ENCODE data around the gene MPC1L. TPM values are rescaled to one million over a fixed set of nuclear protein-coding genes. Genes with fewer than 3 reads are reported as not detected.

Gene MPC1L
- total RNA-seq, 1 experiment from 2014 or later = not detected

GRCh38 chrX:40576291-40576690 is 46.9 kb upstream of the MPC1L start:
- no peak for DNase-seq (ENCODE audit: low read depth, low spot score)
- H3K4me1 ChIP-seq (ENCODE audit: control insufficient read depth, insufficient read depth, low read length) = no peaks in the 10 kb centered on the region
- POLR2A ChIA-PET = no interaction called here
- H3K27ac ChIP-seq (ENCODE audit: low read length) = no peak overlapping the region
- no peak for ATAC-seq
- intact Hi-C loops (cut with micrococcal nuclease; ENCODE audit: unreplicated experiment) (no loop called here), in situ Hi-C loops (cut with HindIII; ENCODE audit: low pct_unique_long_range_greater_than_20kb, low sequenced_read_pairs) (no loop called here)
- H3K4me3 ChIP-seq (ENCODE audit: low read depth in 2 of 2, low read length in 2 of 2) = no peak overlapping the region
- no TSS peak for BruUV-seq (replicated peaks)
- H3K9me3 ChIP-seq (ENCODE audit: control insufficient read depth, insufficient read depth, low read depth, low read length) = no peaks in the 10 kb centered on the region
- H3K27me3 ChIP-seq (ENCODE audit: control insufficient read depth, insufficient read depth, low read length) = no peaks in the 10 kb centered on the region
- H3K36me3 ChIP-seq (ENCODE audit: control insufficient read depth, insufficient read depth, low read length) = no peaks in the 10 kb centered on the region
- CTCF ChIA-PET = no interaction called here
- no peak for TF ChIP-seq SIN3A (IDR thresholded peaks at IDR 0.05; ENCODE audit: borderline replicate concordance, insufficient read depth, low read depth, low read length)
- no peak for TF ChIP-seq POLR2AphosphoS5 (IDR thresholded peaks at IDR 0.05; ENCODE audit: low read depth, low read length)
- TF ChIP-seq REST (IDR thresholded peaks at IDR 0.05; ENCODE audit: insufficient read depth in 1 of 2, low read depth in 2 of 2, low read length in 1 of 2) = no peak
- no peak for TF ChIP-seq CTCF (IDR thresholded peaks at IDR 0.05)
- no peak for TF ChIP-seq TCF7L2 (IDR thresholded peaks at IDR 0.05; ENCODE audit: low read depth, low read length)

GRCh38 chrX:40578039-40578695 is 45.1 kb upstream of the MPC1L start:
- intact Hi-C loops (cut with micrococcal nuclease; ENCODE audit: unreplicated experiment) = no loop called here
- BruUV-seq (replicated peaks) = no TSS peak
- DNase-seq (ENCODE audit: low read depth, low spot score) (no peak), ATAC-seq (no peak)
- ChIA-PET POLR2A (no interaction called here), CTCF (no interaction called here)
- Histone ChIP-seq H3K27me3 (ENCODE audit: control insufficient read depth, insufficient read depth, low read length) (no peaks in the 10 kb centered on the region), H3K27ac (ENCODE audit: low read length) (no peak overlapping the region), H3K36me3 (ENCODE audit: control insufficient read depth, insufficient read depth, low read length) (no peaks in the 10 kb centered on the region), H3K4me1 (ENCODE audit: control insufficient read depth, insufficient read depth, low read length) (no peaks in the 10 kb centered on the region), H3K4me3 (ENCODE audit: low read depth in 2 of 2, low read length in 2 of 2) (no peak overlapping the region), H3K9me3 (ENCODE audit: control insufficient read depth, insufficient read depth, low read depth, low read length) (no peaks in the 10 kb centered on the region)
- TF ChIP-seq CTCF (IDR thresholded peaks at IDR 0.05) (no peak), REST (IDR thresholded peaks at IDR 0.05; ENCODE audit: insufficient read depth in 1 of 2, low read depth in 2 of 2, low read length in 1 of 2) (no peak), TCF7L2 (IDR thresholded peaks at IDR 0.05; ENCODE audit: low read depth, low read length) (no peak), SIN3A (IDR thresholded peaks at IDR 0.05; ENCODE audit: borderline replicate concordance, insufficient read depth, low read depth, low read length) (no peak), POLR2AphosphoS5 (IDR thresholded peaks at IDR 0.05; ENCODE audit: low read depth, low read length) (no peak)
- in situ Hi-C loops (cut with HindIII; ENCODE audit: low pct_unique_long_range_greater_than_20kb, low sequenced_read_pairs) = no loop called here
